Fibroblast of mammary gland (primary cell): ENCODE data around the gene SCAF8.
"Not testable (repeated sequence)": the region's sequence is repeated elsewhere in the genome, so short reads cannot be mapped to it uniquely, and the experiment has no call there.

Experiments used
- DNase-seq: peaks from one replicate; pipeline ENCODE4 v3.0.0-alpha.2; 2010; ENCODE audit warnings: low read depth
- H3K4me3 ChIP-seq: 2 replicates; pipeline ENCODE4 v1.5.1; 2011; ENCODE audit warnings: low read depth, mild to moderate bottlenecking, low read length, moderate library complexity; ENCODE audit not compliant: control insufficient read depth
- CTCF ChIP-seq: conservative IDR thresholded peaks from 2 replicates; pipeline ENCODE4 v1.5.1; 2011; ENCODE audit warnings: low read depth, low read length, inconsistent platforms; ENCODE audit not compliant: control insufficient read depth, insufficient read depth

The SCAF8 gene

GRCh38 chr6:154763650-154764049 lies 30.4 kb downstream of the SCAF8 start:
- TF ChIP-seq CTCF: no peak
- peak; percentile 19 for DNase-seq
- H3K4me3 ChIP-seq: no peak overlapping the region

GRCh38 chr6:154765273-154765672 lies 32.1 kb downstream of the SCAF8 start:
- DNase-seq: no peak
- no peak for TF ChIP-seq CTCF
- no peak overlapping the region for H3K4me3 ChIP-seq

- TF ChIP-seq CTCF: no peak
- DNase-seq: peak; percentile 37
- H3K4me3 ChIP-seq: no peak overlapping the region
Measured at GRCh38 chr6:154766288-154766687, 33.1 kb downstream of the SCAF8 start.

GRCh38 chr6:154767003-154767723 lies 33.9 kb downstream of the SCAF8 start:
- DNase-seq: no peak
- TF ChIP-seq CTCF: no peak
- H3K4me3 ChIP-seq: no peak overlapping the region

GRCh38 chr6:154768280-154768679 lies 35.1 kb downstream of the SCAF8 start:
- H3K4me3 ChIP-seq: no peak overlapping the region
- DNase-seq: no peak
- TF ChIP-seq CTCF: no peak

- DNase-seq: no peak
- TF ChIP-seq CTCF: no peak
- H3K4me3 ChIP-seq: no peak overlapping the region
Measured at GRCh38 chr6:154773610-154774089, 40.4 kb downstream of the SCAF8 start.

GRCh38 chr6:154779157-154779556 lies 45.9 kb downstream of the SCAF8 start:
- H3K4me3 ChIP-seq, DNase-seq: not testable (repeated sequence)
